OCI-M2 (cell line): ENCODE measurements around the gene NECTIN1.

Experiments
- DNase-seq: peaks from one replicate; lab custom pipeline; 2025; ENCODE audit not compliant: unreplicated experiment; lab: John Stamatoyannopoulos, UW

NECTIN1 gene

DNA sequence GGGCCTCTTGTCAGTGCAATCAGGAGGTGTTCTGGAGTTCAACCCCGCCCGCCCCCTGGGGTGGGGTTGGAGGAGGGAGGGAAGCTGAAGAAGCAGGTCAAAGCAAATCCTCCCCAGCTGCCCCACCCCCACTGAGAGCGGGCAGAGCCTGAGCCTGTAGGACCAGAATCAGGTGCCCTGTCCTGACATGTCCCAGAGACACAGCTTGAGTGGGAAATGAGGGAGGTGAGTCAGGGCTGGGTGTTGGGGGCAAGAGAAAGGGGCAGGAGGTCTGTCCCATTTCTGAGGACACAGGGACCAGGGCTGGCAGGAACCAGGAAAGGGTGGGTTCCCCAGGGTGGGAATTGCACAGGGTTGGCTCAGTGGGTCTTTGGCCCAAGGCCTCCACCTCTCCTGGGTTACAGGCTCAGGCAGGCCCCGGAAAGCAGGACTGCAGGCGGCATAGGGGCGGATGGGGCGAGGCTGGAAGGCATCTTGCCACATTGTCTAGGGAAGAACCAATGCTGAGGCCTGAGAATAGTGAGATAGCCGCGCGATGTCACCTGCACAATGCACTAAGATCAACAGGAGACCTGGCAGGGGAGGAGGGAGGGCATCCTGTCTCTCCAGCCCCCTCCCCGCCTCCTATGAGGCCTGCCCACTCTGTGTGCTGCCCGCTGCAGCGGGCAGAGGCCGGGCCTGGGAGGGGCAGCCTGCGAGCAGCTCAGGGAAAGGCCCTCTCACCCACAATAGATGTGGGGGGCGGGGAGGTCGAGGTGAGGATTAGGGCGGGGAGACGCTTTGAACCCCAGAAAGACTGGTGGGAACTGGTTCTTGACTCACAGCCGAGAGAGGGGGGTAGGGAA lies 32.4 kb downstream of the NECTIN1 start:
- no peak for DNase-seq

- no peak for DNase-seq
Observed at GRCh38 chr11:119694334-119694733, 34.7 kb downstream of the NECTIN1 start.

DNA sequence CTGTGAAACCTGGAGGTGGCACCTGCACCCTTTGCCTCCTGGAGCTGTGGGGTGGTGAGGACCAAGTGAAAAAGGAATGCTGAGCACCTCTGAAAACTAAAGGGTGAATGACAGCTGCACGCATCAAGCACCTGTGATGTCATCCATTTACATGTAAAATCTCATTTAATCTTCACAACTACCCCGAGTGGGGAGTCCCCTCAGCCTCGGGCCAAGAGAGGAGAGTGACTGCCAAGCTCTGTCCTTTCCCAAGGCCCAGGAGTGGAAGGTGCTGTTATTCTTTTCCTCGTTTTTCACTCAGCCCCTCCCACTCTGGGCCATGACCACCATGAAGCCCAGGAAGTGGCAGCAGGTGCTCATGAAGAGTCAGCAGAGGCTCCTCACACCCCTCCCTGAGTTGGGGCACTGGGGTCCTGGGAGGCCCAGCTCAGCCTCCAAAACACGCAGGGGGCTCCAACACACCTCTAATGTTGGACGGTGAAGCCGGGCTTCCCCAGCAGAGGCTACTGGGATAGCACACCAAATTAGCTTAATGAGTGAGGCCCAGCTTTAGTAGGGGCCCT lies 35.7 kb downstream of the NECTIN1 start:
- DNase-seq = no peak

GRCh38 chr11:119692540-119692820 lies 36.5 kb downstream of the NECTIN1 start:
- DNase-seq = no peak

DNA sequence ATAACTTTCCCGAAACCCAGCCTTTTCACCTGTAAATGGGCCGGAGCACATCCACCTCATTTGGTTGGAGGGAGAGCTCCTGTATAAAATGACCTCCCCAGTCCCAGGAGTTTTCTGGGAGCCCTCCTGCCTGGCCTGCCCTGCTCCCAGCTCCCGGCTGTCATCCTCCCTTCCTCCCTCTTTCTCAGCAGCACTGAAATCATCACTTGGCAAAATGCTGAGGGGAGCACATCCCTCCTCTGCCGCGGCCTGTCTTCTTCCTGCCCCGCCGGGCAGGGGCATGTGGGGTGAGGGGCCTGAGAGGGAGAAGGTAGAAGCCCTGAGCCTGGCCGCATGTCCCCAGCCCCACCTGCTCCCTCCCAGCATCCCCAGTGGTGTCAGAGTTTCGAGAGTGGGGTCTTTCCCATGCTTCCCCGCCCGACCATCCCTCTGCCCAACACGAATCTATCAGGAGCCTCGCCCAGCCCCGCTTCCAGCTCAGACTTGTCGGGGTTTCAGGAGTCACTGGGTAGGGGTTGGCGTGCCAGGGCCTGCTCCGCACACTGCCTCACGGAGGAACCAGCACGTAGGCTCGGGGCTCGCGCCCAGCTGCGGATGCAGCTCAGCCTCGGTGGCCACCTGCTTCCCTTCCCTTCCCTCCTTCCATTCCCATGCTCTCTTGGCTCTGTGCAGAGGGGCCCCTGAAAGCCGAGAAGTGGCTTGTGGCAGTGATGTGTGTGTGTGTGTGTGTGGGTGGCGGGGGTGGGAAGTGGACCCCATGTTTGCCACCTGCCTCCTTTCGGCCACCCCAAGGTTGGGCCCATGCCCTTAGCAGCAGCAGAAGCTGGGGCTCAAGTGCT lies 37.1 kb downstream of the NECTIN1 start:
- DNase-seq = no peak

DNA sequence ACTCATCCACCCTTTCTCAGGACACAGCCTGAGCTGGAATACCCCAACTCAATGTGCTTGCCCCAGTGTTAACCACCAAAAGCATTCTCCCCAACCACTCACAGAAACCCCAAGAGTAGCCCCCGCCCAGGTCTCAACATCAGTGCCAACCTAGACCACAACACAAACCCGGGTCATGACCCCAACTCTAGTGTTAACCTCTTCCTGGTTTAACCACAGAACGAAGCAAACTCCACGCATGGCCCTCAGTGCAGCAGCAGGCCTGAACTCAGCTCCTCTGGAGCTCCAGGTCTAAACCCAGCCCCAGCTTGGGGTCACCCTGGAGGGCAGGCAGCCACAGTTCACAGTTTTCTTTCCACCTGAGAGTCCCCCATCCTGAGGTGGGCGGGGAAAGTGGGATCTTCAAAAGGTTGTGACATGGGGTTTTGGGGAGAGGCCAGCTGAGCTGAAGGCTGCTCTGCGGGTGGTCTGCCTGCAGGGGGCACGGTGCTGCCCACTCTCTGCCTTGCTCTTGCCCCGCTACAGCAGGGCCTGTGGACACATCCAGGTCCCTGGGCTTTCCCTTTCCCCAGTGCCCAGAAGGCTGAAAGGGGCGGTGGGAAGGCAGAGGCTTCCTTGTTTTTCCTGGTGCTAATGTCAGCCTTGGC lies 37.9 kb downstream of the NECTIN1 start:
- no peak for DNase-seq

DNA sequence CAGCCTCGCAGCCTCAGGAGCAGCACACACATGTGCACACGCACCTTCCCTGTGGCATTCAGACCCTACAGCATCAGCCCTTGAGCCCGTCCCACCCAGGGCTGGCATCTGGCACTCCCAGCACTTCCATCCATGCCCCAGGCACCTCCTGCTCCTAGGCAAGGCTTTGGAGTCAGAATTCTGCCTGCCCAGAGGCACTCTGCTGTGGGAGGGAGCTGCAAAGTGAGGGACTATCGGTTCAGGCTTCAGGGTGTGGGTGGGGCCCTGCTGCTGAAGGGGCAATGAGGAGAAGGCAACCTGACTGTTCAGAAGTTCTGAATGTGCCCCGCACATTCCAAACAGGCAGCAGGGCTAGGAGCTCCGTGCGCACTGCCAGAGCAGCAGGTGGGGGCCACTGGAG lies 39.7 kb downstream of the NECTIN1 start:
- no peak for DNase-seq

GRCh38 chr11:119688356-119688755 lies 40.6 kb downstream of the NECTIN1 start:
- no peak for DNase-seq

DNA sequence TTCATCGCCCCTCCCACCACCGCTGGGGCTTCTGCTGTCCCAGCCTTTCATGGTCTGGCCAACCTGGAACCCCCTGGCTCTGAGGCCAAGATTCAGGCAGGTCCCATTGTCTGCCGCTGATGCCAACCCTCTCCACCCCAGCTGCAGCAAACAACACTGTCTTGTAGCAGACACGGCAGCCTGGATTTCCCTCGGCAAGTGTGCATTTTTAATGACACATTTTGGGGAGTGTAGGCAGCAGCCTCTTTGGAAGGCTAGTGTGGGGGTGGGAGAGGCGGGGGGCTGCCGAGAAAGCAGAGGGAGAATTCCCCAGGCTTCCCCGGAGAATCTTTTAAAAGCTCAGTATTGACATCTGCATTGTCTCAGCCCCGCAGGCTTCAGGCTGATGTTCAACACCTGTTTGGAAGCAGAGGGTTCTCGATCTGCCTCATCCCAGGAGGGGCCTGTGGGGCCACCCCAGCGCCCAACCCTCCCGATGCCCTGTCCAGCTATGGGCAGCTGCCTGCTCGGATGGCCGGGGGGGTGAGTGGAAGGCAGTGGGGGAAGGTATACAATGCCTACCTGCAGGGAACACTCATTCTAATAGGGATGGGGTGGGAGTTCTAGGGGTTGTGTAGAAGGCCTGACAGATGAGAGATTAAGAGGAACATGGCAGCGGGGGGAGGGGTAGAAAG lies 41.5 kb downstream of the NECTIN1 start:
- no peak for DNase-seq

DNA sequence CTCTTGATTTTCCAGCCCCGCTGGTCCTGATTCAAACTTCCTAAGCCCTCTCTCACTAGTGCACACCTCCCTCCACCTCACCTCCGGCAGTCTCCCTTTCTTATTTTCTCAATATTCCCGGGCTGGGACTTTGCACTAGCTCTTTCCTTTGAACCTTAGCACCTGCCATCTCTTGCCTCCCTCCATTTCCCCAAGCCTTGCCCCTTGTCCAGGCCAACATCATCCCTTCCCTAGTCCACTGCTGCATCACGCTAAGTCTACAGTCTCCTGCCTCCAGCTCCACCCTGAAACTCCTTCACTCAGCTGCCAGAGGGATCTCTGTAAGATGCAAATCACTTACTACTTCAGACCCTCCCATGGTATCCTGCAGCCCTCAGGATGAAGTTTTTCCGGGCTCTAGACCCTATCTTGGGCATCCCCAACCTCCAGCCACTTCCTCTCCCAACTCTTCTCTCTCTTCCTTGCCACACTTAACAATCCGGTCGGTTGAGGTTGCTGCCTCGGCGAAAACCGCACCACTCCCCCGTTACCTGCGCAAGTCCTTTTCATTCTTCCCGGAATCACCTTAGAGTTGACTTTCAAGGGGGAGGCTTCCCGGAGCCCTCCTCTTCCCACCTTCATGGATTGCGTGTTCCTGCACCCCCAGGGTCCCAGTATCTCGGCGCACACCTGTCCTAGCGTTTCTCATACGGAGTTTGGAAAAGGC lies 42.7 kb downstream of the NECTIN1 start:
- DNase-seq = no peak

GRCh38 chr11:119685111-119685746 lies 43.8 kb downstream of the NECTIN1 start:
- DNase-seq = no peak

- no peak for DNase-seq
Observed at GRCh38 chr11:119684361-119685110, 44.5 kb downstream of the NECTIN1 start.

GRCh38 chr11:119683783-119684182 lies 45.2 kb downstream of the NECTIN1 start:
- DNase-seq = no peak

- no peak for DNase-seq
Observed at GRCh38 chr11:119681361-119681910, 47.6 kb downstream of the NECTIN1 start.

- DNase-seq = no peak
Observed at GRCh38 chr11:119680541-119681360, 48.2 kb downstream of the NECTIN1 start.

- DNase-seq = no peak
Observed at GRCh38 chr11:119679346-119679745, 49.7 kb downstream of the NECTIN1 start.

GRCh38 chr11:119678351-119678750 lies 50.6 kb downstream of the NECTIN1 start:
- no peak for DNase-seq

- DNase-seq = no peak
Observed at GRCh38 chr11:119677840-119678239, 51.2 kb downstream of the NECTIN1 start.
